ENCODE measurements around the gene PLXNB2. TPM values are rescaled to one million over a fixed set of nuclear protein-coding genes. Genes with fewer than 3 reads are reported as not detected.
A peak's percentile ranks its signal among the peaks of the same experiment; 100 is the strongest.

The PLXNB2 gene
- total and polyA plus RNA-seq, 4 donors, result 123 to 310 (median 173) TPM

DNA sequence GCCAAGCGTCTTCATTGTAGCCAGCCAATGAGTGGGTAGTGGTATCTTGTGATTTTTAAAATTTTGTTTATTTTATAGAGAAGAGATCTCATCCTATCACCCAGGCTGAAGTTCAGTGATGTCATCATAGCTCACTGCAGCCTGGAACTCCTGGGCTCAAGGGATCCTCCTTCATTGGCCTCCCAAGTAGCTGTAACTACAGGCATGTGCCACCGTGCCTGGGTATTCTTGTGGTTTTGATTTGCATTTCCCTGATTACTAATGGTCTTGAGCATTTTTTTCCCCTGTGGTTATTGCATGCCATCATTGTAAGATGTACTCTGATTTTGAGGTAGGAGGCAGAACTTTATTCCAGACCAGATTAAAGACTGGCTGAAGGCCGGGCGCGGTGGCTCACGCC is 21.8 kb upstream of the PLXNB2 start:
- Histone ChIP-seq H3K4me1 (ENCODE audit: control insufficient read depth in 5 of 5, insufficient read depth in 5 of 5, low read length in 5 of 5) (peaks cover 0 to 13% (median 6%) of the 10 kb centered on the region in 5 donors), H3K9ac (ENCODE audit: insufficient read depth in 1 of 2, low read length in 2 of 2) (no peak overlapping the region), H3K27ac (ENCODE audit: low read depth in 1 of 2, low read length in 1 of 2) (no peak overlapping the region), H3K4me3 (no peak overlapping the region), H3K36me3 (ENCODE audit: control insufficient read depth in 4 of 4, insufficient read depth in 4 of 4, low read length in 4 of 4) (no peaks in the 10 kb centered on the region), H3K9me3 (ENCODE audit: control insufficient read depth in 4 of 4, insufficient read depth in 3 of 4, low read length in 3 of 4) (no peaks in the 10 kb centered on the region), H3K27me3 (ENCODE audit: control insufficient read depth in 3 of 3, insufficient read depth in 3 of 3, low read length in 2 of 3) (no peaks in the 10 kb centered on the region)
- DNase-seq (no peak), ATAC-seq (ENCODE audit: insufficient read depth, low FRiP score) (no peak)
- no peak for TF ChIP-seq CTCF (IDR thresholded peaks at IDR 0.05; ENCODE audit: control extremely low read depth, extremely low read depth)
- WGBS, 2 donors, result 87% methylated on average over 6 of the region's 6 CpGs

GRCh38 chr22:50327711-50328019 is 20.2 kb upstream of the PLXNB2 start:
- H3K4me1 ChIP-seq (ENCODE audit: control insufficient read depth in 5 of 5, insufficient read depth in 5 of 5, low read length in 5 of 5), result peaks cover 0 to 13% (median 6%) of the 10 kb centered on the region in 5 donors
- no peak for TF ChIP-seq CTCF (IDR thresholded peaks at IDR 0.05; ENCODE audit: control extremely low read depth, extremely low read depth)
- no peaks in the 10 kb centered on the region for H3K36me3 ChIP-seq (ENCODE audit: control insufficient read depth in 4 of 4, insufficient read depth in 4 of 4, low read length in 4 of 4)
- WGBS, 2 donors, result 70 to 73% methylated on average over 22 of the region's 22 CpGs
- H3K9me3 ChIP-seq (ENCODE audit: control insufficient read depth in 4 of 4, insufficient read depth in 3 of 4, low read length in 3 of 4), result no peaks in the 10 kb centered on the region
- H3K27me3 ChIP-seq (ENCODE audit: control insufficient read depth in 3 of 3, insufficient read depth in 3 of 3, low read length in 2 of 3), result no peaks in the 10 kb centered on the region
- H3K9ac ChIP-seq (ENCODE audit: insufficient read depth in 1 of 2, low read length in 2 of 2), result peak overlapping the region; percentile 32 to 91
- peak overlapping the region in 1 of 2 donors; percentile 99 for H3K27ac ChIP-seq (ENCODE audit: low read depth in 1 of 2, low read length in 1 of 2)
- DNase-seq (no peak), ATAC-seq (ENCODE audit: insufficient read depth, low FRiP score) (no peak)
- H3K4me3 ChIP-seq, result peak overlapping the region; percentile 82

DNA sequence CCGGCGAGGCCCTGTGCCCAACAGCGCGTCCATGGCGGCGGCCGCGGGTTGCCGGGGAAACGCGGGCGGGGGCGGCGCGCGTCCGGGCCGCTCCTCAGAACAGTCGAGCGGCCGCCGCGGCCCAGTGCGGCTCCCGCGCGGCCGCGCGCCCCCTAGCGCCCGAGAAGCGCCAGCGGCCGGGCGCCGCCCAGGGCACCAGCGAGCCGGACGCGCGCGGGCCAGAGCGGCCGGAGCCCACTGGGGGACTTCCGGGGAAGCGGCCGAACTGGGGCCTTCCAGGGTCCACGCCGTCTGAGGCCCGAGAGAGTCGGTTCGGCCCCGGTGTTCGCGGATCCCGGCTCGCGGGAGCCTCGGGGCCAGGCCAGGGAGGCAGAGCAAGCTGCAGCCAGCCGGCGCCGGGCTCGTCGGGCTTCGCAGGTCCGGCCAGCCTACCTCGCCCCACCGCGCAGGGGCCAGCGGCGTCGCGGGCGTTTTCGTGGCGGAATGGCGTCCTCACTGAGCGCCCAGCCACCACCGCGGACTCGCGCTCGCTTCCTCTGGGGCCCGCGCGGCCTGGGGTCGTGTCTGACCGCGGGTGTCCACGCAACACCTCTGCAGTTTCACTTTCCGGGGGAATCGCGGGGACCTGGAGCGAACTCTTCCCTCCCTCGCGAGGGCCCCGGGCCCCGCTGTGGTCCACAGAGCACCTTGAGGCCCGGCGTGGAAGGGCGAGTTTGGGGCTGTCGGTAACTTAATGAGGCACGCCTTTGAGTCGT is 19.7 kb upstream of the PLXNB2 start, which contains the start of gene DENND6B:
Gene DENND6B, minus strand, starts transcription at position 57 of the 755 bp plus-strand sequence. Its CDS starts 24 bp downstream, at position 33.
- WGBS, 2 donors, result 1% methylated on average over 73 to 105 of the region's 105 CpGs

More for the DNA sequence above, 19.7 kb upstream of the PLXNB2 start, which contains the start of gene DENND6B:
- no peaks in the 10 kb centered on the region for H3K36me3 ChIP-seq (ENCODE audit: control insufficient read depth in 4 of 4, insufficient read depth in 4 of 4, low read length in 4 of 4)
- H3K9me3 ChIP-seq (ENCODE audit: control insufficient read depth in 4 of 4, insufficient read depth in 3 of 4, low read length in 3 of 4), result no peaks in the 10 kb centered on the region
- peak within 1 kb of the TSS; percentile 38 to 91 for H3K9ac ChIP-seq (ENCODE audit: insufficient read depth in 1 of 2, low read length in 2 of 2)
- no peaks in the 10 kb centered on the region for H3K27me3 ChIP-seq (ENCODE audit: control insufficient read depth in 3 of 3, insufficient read depth in 3 of 3, low read length in 2 of 3)
- peak within 1 kb of the TSS; percentile 85 for H3K4me3 ChIP-seq
- peaks cover 0 to 13% (median 6%) of the 10 kb centered on the region in 5 donors for H3K4me1 ChIP-seq (ENCODE audit: control insufficient read depth in 5 of 5, insufficient read depth in 5 of 5, low read length in 5 of 5)
- peak within 1 kb of the TSS; percentile 96 to 99 for H3K27ac ChIP-seq (ENCODE audit: low read depth in 1 of 2, low read length in 1 of 2)
- peak; percentile 85 to 92 (median 86) for DNase-seq
- peak; percentile 51 for TF ChIP-seq CTCF (IDR thresholded peaks at IDR 0.05; ENCODE audit: control extremely low read depth, extremely low read depth)
- ATAC-seq (ENCODE audit: insufficient read depth, low FRiP score), result peak; percentile 95
